ENCODE data around the gene MXD1.

MXD1 gene

GRCh38 chr2:69955029-69955428 is 40.1 kb downstream of the MXD1 start:
- DNase-seq = no peak

- DNase-seq = no peak
These were observed 41.6 kb downstream of the MXD1 start for GRCh38 chr2:69956475-69956979.

GRCh38 chr2:69957965-69958364 is 43.1 kb downstream of the MXD1 start:
- no peak for DNase-seq

- DNase-seq = no peak
These were observed 43.6 kb downstream of the MXD1 start for GRCh38 chr2:69958480-69958879.

- no peak for DNase-seq
These were observed 44.5 kb downstream of the MXD1 start for GRCh38 chr2:69959425-69959824.

- DNase-seq = no peak
These were observed 45.9 kb downstream of the MXD1 start for GRCh38 chr2:69960821-69961220.

GRCh38 chr2:69961496-69961895 is 46.6 kb downstream of the MXD1 start, which contains the start of gene ASPRV1:
ASPRV1 (minus strand) TSS chr2:69961631; CDS start chr2:69961436, 195 bp downstream.
- DNase-seq = no peak

- DNase-seq = no peak
These were observed 48.2 kb downstream of the MXD1 start for GRCh38 chr2:69962986-69963730.

- DNase-seq = no peak
These were observed 49.5 kb downstream of the MXD1 start for GRCh38 chr2:69964353-69964841.

GRCh38 chr2:69965756-69966445 is 51.0 kb downstream of the MXD1 start:
- no peak for DNase-seq

- DNase-seq = no peak
These were observed 51.6 kb downstream of the MXD1 start for GRCh38 chr2:69966496-69966895.

- DNase-seq = no peak
These were observed 53.7 kb downstream of the MXD1 start for GRCh38 chr2:69968609-69969008.

GRCh38 chr2:69969126-69969983 is 54.4 kb downstream of the MXD1 start:
- DNase-seq = no peak

GRCh38 chr2:69969991-69970390 is 55.1 kb downstream of the MXD1 start:
- DNase-seq = no peak

- no peak for DNase-seq
These were observed 57.9 kb downstream of the MXD1 start for GRCh38 chr2:69972822-69973221.

GRCh38 chr2:69973335-69973735 is 58.4 kb downstream of the MXD1 start:
- no peak for DNase-seq

- DNase-seq = no peak
These were observed 60.4 kb downstream of the MXD1 start for GRCh38 chr2:69975136-69975852.

- no peak for DNase-seq
These were observed 61.0 kb downstream of the MXD1 start for GRCh38 chr2:69975853-69976462.

- no peak for DNase-seq
These were observed 62.3 kb downstream of the MXD1 start for GRCh38 chr2:69977186-69977585.

GRCh38 chr2:69977906-69978482 is 63.1 kb downstream of the MXD1 start:
- no peak for DNase-seq

All from CD4-positive, alpha-beta T cell treated with Interleukin-12 subunit alpha and Interleukin-12 subunit beta, for 1 hour (primary cell).